HuH-7.5 (cell line): Measurements from ENCODE around the gene BRD9.

Experiments used
- DNase-seq: peaks from one replicate; pipeline ENCODE4 v3.0.0; 2011; ENCODE audit warnings: low spot score

Gene BRD9

GRCh38 chr5:878125-878524, 14.5 kb downstream of the BRD9 start:
- DNase-seq = no peak

DNA sequence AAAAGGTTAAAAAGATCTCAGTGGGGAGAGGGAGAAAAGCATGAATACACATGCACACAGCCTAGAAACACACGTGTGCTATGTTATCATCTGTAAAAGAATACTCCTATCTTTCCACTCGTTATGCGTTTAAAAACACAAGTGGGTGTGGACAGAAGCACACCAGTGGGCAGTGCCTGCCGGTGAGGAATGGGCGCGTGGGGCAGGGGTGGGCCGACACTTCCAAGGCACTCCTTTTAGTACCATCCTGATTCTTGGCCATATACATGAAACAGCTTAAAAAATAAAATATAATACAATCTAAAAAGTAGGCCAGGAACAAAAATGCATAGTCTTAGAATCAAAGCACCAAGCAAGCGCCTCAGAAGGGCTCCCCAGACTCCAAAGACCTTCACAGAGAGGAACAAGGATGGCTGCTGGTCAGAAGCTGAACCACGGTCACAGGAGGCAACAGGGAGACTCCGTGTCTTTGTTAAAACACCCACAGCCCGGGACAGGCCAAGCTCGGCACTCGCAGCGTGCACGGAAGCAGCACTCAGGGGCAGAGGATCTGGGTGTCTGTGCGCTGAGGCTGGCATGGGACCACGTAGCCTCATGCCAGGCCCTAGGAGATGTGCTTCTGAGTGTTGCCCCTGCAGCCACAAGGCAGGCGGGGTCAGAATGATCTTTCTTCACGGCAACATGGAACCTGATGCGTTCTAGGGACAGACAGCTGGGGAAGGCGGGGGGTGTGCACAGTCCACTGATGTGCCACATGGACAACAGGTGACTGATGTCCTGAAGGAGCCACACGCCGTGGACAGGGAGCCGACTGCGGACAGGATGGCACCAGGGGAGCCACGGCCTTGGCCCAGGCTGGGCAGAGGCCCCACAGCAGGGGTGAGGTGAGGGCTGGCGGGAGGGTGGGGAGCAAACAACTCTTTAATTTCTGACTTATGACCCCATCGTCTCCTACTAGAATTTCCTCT, 15.9 kb downstream of the BRD9 start:
- DNase-seq = no peak

- DNase-seq = no peak
These were observed 16.7 kb downstream of the BRD9 start for GRCh38 chr5:875931-876330.

GRCh38 chr5:873328-873727, 19.3 kb downstream of the BRD9 start:
- no peak for DNase-seq

DNA sequence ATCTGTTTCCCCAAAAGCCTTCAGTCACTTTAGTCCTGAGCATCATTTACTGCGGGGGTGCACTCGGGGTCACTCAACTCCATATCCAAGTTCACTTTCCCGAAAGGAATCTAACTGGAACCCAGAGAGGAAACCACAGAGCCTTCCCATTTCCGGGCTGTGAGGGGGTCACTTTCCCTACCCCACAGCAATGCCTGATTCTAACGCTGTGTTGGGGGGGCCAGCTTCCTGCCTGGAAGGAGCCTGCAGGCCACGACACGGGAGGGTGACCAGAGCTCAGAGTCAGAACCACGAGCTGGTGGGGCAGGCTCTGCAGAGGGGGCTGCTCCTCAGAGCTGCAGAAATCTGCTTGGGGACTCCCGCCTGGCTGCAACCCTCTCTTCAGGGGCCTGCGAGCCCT, 20.3 kb downstream of the BRD9 start:
- no peak for DNase-seq

DNA sequence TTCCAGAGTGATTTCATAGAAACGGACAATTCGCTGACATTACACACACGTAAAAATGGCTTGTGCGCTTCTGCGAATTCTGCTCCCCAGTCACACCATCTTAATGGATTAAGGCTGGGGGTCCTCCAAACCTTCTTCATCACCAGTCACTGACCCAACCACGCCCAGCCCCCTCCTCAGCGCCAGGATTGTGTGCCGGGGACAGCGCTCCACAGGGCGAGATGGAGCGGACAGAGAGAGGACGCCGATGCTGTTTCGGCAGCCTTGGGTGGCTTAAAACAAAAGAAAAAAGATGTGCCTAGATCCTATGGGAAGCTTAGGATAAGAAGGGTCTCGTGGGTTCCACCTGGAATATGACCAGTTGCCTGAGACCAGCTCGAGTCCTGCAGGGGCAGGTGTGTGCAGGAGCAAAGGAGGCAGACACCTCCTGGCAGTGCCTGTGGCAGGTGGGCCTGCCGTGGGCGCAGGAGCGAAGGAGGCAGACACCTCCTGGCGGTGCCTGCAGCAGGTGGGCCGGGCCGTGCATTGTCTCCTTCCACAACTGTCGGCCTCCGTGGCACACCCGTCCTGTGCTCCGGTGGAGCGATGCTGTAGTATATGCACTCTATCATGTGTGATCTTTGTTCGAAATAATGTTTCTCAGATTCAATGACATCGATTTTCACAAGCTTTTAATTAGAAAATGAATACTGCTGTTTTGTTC, 20.9 kb downstream of the BRD9 start:
- DNase-seq = no peak

GRCh38 chr5:870956-871355, 21.6 kb downstream of the BRD9 start:
- DNase-seq = no peak

DNA sequence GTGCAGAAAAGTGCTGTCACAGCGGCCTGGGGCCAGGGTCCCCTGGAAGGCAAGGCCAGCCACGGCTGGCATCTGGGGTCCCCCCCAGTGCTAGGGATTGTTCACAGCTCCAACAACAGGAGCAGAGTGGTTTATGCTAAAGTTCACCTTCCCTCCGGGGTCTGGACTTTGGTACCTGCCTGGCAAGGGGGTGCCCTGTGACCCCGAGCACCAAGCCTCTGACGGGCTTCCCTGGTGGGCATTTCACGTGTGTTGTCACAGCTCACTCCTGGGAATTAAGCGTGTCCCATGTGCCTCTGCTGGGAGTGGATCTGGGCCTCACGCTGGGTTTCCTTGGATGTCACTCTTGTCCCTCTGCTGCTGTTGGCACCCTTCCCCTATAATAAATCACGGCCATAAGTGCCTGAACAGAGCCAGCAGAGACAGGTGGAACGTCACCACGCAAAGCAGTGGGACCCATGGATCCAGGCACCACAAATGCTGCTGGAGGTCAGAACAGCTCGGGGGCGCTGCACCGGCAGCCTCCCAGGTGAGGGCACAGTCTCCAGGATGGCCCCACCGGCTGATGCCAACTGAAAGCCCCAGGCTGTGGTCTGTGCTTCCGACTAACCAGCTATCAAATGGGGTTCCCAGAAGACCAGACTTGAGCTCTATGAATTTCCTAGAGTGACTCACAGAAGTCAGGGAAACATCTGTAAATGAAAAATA, 24.0 kb downstream of the BRD9 start:
- no peak for DNase-seq

- no peak for DNase-seq
These were observed 25.2 kb downstream of the BRD9 start for GRCh38 chr5:867300-867870.

DNA sequence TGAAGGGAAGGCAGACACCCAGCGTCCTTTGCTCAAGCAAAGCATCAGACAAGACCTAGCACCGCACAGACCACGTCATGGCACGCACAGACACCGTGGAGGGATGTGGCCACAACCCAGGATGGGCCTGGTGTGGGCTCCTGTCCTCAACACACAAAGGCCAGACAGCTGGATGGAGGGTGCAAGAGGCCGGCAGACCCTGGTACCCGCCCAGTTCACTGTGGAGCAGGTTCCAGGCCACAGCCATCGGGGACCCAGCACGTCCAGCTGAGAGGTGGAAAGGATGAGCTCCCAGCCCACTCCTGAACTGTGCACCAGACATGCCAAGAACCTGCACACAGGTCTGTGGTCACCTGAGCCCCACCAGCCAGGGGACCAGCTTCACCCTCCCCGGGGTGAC, 26.8 kb downstream of the BRD9 start:
- DNase-seq = no peak

DNA sequence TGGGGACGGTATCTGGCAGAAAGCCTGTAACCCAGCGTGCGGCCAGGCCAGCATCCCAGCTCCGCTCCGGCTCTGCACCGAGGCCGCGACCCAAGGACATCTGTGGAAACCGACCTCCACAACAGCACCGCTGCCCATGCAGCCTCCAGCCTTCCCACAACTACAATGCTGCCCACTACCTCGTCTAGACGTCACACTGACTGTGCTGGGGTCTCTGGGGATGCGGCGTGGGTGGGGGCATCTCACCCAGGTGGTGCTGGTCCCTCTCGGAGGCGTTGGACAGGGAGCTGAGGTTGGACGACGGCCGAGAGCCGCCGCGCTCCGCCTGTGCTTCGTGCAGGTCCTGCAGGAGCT, 27.5 kb downstream of the BRD9 start:
- DNase-seq = no peak

DNA sequence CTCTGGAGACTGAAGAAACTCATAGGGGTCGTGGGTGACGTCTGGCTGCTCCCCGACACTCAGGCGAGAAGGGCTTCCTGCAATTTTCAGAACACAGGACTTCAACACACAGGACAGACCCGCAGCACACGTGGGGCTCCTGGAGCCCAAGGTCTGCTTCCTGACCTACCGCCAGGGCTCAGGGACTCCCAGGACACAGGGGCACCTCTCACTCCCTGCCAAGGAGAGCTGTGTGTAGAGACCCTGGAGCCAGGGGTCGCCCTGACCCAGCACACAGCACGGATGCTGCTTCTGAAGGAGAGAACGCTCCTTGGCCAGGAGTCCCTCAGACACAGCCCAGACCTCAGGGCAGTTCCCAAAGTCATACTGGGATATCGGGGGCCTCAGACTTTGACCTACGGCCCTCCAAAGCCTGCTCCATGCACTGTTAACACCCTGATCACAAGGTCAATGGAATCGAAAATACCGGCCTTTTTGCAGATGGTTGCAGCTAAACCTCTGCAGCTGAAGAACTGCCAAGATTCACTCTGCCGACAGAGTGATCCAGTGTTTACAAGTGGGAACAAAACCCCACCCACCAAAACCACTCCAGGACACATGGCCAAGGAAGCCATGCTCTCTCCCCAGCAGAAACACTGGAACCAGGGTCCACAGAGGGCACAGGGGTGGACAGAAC, 28.0 kb downstream of the BRD9 start:
- DNase-seq = no peak

DNA sequence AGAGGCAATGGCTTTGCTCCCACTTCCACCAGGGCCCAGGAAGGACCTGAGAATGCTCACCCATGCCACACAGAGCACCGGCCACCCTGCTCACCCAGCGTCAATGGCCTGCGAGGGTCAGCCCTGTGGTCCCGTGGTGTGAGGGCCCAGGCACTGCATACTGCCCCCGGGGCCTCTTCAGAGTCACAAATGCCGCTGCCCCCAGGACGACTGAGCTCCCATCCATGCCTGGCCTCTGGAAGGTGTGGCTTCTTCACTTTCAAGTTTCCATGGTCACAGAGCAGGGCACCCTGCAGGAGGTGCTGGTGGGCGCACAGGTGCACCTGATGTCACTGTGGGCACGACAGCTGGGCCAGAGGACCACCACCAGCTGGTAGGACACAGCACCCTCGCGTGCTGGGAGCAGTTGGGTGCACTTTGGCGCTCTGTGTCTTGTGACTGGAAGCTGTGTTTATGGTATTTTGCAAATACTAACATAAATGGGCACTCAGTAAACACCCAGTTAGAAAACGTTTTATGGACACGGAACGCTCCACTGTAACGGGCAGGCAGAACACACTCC, 29.3 kb downstream of the BRD9 start:
- DNase-seq = no peak

GRCh38 chr5:862367-863243, 30.0 kb downstream of the BRD9 start:
- no peak for DNase-seq

GRCh38 chr5:861442-862366, 30.9 kb downstream of the BRD9 start:
- no peak for DNase-seq

- DNase-seq = no peak
These were observed 32.0 kb downstream of the BRD9 start for GRCh38 chr5:860506-861150.

DNA sequence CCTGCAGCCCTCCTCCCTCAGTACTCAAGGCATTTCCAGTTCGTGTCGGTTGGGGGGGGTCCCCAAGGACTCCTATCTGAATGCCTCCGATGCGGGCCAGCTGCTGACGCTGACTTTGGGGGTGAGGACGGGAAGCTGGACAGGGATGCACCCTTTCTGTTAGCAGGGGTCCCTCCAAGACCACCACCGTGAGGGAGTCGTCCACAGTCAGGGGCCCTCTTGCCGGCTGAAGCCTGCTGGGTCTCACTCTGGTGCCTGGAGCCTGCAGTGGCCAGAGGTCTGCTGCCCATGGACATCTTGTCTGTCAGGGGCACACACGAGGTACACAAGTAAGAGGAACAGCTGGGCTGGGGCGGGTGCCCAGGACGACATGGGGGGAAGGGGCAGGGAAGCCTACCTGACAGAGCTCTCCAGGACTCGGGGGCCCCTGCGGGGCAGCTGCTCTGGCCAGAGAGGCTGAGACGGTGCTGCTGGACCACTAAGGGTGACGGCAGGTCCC, 32.8 kb downstream of the BRD9 start:
- DNase-seq = no peak

- no peak for DNase-seq
These were observed 33.2 kb downstream of the BRD9 start for GRCh38 chr5:859391-859790.

- DNase-seq = no peak
These were observed 33.9 kb downstream of the BRD9 start for GRCh38 chr5:858726-859125.
